SW 1271 (cell line): ENCODE results near the gene EPHB4.
"Not testable (repeated sequence)": the region's sequence is repeated elsewhere in the genome, so short reads cannot be mapped to it uniquely, and the experiment has no call there.

ENCODE experiments used
- DNase-seq, 2 experiments: peaks; one replicate each; lab custom pipeline; 2025; lab: John Stamatoyannopoulos, UW

The EPHB4 gene

DNA sequence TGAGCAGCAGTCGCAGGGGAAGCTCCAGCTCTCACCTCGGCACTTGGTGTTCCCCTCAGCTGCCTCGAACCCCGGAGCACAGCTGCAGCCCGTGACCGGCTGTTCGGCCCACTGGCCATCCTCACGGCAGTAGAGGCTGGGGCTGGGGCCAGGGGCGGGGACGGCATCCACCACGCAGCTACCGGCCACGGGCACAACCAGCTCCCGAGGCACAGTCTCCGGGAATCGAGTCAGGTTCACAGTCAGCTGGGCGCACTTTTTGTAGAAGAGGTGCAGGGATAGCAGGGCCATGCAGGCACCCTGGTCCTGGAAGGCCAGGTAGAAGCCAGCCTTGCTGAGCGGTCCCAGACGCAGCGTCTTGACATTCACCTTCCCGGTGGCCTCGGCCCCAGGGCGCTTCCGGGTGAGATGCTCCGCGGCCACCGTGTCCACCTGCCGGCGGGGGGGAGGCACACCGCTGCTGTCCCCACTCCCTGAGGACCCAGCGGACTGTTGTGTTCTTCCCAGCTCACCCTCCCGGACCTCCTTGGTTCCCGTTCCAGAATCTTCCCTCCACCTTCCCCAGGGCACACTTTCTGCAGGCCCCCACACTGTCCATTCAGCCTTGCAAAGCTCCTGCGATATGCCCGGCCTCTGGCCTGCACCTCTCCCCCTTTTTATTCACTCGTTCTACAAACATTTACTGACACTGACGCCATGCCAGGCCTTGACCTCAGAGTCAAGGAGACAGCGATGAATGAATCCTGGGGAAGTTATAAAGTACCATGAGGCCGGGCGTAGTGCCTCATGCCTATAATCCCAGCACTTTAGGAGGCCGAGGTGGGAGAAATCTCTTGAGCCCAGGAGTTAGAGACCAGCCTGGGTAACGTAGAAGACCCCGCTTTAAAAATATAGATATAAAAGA lies 4.8 kb downstream of the EPHB4 start:
- DNase-seq, result no peak

- DNase-seq, result no peak
These were observed 7.7 kb downstream of the EPHB4 start for GRCh38 chr7:100819586-100819985.

DNA sequence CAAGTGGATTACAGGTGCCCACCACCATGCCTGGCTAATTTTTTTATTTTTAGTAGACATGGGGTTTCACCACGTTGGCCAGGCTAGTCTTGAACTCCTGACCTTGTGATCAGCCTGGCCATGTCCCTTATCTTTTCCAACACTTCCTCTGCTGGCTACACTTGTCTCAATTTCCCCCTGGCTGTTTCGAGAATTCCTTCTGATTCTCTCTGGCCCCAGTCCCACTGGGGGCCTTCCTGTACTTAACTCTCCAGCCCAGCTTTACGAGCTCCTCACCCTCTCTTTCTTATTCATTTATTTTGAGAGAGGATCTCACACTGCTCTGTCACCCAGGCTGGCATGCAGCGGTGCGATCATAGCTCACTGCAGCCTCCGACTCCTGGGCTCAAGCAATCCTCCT lies 8.5 kb downstream of the EPHB4 start:
- no peak for DNase-seq

GRCh38 chr7:100818366-100818765 lies 9.0 kb downstream of the EPHB4 start:
- DNase-seq, result no peak

DNA sequence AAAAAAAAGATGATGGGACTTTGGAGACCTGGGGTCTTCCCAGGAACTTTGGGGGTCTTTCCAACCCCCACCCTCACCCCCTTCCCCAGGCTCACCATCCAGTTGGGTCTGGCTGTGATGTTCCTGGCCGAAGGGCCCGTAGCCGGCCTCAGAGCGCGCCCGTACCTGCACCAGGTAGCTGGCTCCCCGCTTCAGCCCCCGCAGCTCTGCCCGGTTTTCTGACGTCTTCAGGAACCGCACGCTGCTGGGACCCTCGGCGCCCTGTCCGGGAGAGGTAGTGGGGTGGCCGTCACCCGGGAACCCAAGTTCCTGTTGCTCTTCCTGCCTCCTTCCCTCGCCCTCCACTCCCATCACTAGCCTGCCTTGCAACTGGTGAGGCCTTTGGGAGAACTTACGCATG lies 10.2 kb downstream of the EPHB4 start:
- no peak for DNase-seq

- not testable (repeated sequence) for DNase-seq
These were observed 10.8 kb downstream of the EPHB4 start for GRCh38 chr7:100816515-100816914.

DNA sequence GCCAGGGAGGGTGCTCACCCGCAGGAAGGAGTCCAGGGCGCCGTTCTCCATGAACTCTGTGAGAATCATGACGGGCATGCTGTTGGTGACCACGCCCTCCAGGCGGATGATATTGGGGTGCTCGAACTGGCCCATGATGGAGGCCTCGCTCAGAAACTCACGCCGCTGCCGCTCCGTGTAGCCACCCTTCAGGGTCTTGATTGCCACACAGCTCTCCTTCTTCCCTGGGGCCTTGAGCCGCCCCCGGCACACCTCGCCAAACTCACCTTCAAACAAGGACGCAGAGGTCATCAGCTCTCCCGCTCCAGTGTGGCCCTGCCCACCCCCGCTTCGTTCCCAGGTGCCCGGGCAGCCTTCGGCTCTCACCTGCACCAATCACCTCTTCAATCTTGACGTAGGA lies 14.6 kb downstream of the EPHB4 start:
- no peak for DNase-seq

DNA sequence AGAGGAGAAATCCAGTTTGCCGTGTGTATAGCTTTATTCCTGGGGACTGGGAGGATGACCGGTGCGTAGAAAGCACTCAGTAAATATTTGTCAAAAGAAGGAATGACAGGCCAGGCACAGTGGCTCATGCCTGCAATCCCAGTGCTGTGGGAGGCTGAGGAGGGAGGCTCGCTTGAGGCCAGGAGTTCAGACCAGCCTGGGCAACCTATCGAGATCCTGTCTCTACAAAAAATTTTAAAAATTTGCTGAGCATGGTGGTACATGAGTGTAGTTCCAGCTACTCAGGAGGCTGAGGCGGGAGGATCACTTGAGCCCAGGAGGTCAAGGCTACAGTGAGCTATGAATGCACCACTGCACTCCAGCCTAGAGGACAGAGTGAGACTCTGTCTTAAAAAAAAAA lies 15.8 kb downstream of the EPHB4 start:
- DNase-seq, result no peak

DNA sequence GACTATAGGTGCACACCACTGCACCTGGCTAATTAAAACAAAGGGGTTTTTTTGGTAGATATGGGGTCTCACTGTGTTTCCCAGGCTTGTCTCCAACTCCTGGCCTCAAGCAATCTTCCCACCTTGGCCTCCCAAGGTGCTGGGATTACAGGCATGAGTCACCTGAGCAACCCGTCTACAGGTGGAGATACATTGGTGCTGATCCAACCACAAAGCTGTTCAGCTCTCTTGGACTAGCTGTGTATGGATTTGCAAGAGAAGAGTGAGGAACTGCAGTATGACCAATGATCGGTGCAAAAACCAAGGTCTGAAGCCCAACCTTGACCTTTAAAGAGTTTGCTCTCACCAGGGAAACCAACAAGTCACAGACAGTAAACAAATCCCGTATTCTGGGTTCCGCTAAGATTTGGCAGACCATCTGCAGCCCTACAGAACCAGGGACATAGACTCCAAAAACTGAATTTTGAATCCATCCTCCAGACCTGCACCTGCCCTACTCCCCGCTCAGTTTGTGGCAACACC lies 18.9 kb downstream of the EPHB4 start:
- DNase-seq, result no peak

DNA sequence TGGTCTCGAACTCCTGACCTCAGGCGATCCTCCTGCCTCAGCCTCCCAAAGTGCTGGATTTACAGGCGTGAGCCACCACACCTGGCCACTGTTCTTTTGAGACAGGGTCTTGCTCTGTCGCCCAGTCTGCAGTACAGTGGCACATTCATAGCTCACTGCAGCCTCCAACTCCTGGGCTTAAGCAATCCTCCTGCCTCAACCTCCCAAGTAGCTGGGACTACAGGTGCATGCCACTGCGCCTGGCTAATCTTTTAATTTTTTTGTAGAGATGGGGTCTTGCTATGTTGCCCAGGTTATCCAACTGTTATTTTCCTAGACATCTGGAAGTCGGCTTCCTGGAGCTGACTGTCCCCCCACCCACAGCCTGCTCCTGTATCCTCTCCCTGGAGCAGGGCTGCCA lies 20.4 kb downstream of the EPHB4 start:
- not testable (repeated sequence) for DNase-seq

GRCh38 chr7:100806276-100806675 lies 21.0 kb downstream of the EPHB4 start:
- no peak for DNase-seq

GRCh38 chr7:100804681-100805431 lies 22.5 kb downstream of the EPHB4 start:
- DNase-seq, result no peak

GRCh38 chr7:100803398-100804161 lies 23.7 kb downstream of the EPHB4 start:
- peak in 1 of 2 experiments; percentile 39 for DNase-seq

DNA sequence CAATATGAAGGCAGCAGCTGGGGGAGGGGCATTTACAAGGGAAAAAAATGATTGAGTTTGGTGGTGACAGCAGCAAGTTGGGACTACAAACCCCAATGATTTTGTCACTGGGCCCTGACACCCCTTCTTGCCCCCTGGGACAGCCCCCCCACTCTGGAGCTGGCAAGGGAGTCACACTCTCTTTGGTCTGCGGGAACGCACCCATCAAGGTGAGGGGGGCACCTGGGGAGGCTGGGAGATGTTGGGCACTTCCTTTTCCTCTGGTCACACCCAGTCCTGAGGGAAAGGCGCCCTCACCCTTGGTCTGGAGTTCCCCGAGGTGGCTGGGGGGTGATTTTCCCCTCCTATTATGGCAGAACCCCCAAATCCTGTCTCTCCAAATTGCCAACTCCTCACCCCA lies 24.4 kb downstream of the EPHB4 start:
- DNase-seq, result no peak

DNA sequence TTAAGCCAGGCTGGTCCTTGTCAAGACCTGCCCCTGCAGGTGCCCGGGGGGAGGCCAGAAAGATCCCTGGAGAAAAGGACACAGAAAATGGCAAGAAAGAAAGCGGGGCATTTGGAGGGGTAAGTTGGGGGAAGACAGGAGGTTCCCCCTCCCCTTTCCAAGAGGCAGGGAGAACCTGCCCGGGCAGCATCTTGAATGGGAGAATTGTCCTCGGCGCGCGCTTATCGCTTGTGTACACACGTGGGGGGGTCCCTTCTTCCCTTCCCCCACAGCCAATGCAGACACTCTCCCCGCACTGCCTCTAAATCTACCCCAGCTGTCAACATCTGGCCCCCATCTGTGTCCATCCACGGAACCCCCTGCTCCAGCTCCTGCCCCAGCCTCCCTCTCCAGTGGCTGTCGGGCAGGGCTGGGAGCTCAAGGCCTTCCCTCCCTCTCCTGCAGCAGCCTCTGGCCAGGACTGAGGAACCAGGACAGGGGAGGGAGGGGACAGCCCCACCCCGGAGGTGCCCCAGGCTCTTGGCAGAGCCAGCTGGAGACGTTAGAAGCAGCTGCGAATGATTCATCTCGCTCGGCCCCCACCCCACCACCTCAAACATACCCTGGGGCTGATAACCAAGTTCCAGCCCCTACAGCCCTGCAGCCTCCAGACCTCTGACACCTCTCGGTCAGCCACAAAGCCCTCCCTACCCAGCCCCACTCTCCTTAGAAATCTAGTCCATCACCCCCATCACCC lies 25.3 kb downstream of the EPHB4 start:
- peak; percentile 66 to 90 for DNase-seq

- DNase-seq, result peak; percentile 18 to 47
These were observed 28.1 kb downstream of the EPHB4 start for GRCh38 chr7:100799037-100799896.

GRCh38 chr7:100794741-100795140 lies 32.6 kb downstream of the EPHB4 start:
- no peak for DNase-seq

GRCh38 chr7:100793806-100794660 lies 33.3 kb downstream of the EPHB4 start:
- DNase-seq, result no peak

DNA sequence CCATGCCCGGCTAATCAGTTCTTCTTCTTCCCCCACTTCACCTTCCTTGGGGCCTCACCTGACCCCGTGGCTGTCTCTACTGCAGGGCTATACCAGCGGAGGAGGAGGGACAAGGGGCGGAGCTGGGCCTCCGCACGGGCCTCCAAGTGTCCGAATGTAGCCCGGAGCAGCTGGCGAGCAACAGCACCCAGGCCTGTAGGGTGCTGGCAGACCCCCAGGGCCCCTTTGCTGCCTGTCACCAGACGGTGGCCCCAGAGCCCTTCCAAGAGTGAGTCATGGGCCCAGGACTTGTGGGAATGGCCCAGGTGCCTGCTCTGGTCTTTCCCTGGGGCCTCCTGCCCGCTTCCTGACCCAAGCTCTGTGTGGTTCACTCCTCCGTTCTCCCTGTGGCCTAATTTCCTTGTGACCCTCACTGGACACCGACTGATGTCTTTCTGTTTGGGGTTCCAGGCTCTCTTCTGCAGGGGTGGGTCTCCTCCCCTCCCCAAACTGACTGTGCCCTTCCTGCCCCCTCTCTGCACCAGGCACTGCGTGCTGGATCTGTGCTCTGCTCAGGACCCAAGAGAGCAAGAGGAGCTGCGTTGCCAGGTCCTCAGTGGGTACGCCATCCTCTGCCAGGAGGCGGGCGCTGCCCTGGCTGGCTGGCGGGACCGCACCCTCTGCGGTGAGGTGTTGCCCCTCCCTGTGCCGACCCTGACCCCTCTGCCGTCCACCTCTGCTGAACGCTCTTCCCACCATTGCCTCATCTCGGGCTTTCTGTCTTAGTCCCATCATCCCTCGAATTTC lies 35.2 kb downstream of the EPHB4 start:
- no peak for DNase-seq
